Measurements from ENCODE around the gene POLG2.

Gene POLG2

DNA sequence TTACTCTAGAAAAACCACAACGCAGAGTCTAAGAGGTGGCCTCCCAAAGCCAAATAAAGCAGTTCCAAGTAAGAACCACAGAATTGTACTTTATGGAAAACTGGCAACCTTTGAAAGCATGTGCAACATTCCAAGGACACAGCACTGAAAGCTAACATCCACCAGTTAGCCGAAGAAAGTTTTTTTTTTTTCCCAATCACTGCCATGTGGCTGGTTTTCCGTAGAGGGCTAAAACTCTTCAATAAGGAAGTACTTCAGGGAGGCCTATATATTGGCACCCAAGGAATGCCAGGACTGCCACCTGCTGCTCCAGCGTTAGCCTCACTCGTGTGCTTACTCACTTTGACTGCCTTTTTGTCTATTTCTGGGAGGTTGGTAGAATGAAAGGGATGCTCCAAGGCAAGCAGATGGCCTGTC is 35.1 kb upstream of the POLG2 start:
- peaks cover 80% of the 10 kb centered on the region for H3K36me3 ChIP-seq (ENCODE audit: control insufficient read depth, insufficient read depth, low read length)
- no peak for DNase-seq
- no peaks in the 10 kb centered on the region for H3K27me3 ChIP-seq (replicated peaks; ENCODE audit: control insufficient read depth, insufficient read depth, low read length, poor library complexity, severe bottlenecking)
- H3K27ac ChIP-seq (ENCODE audit: insufficient read depth, low read length, poor library complexity, severe bottlenecking) = no peak overlapping the region
- no peaks in the 10 kb centered on the region for H3K9me3 ChIP-seq (ENCODE audit: control insufficient read depth, low read length)
- no peak overlapping the region for H3K4me3 ChIP-seq (ENCODE audit: insufficient read depth, low read depth, low read length, poor library complexity, severe bottlenecking)
- no peaks in the 10 kb centered on the region for H3K4me1 ChIP-seq (ENCODE audit: control insufficient read depth, insufficient read depth, low read length, poor library complexity, severe bottlenecking)

DNA sequence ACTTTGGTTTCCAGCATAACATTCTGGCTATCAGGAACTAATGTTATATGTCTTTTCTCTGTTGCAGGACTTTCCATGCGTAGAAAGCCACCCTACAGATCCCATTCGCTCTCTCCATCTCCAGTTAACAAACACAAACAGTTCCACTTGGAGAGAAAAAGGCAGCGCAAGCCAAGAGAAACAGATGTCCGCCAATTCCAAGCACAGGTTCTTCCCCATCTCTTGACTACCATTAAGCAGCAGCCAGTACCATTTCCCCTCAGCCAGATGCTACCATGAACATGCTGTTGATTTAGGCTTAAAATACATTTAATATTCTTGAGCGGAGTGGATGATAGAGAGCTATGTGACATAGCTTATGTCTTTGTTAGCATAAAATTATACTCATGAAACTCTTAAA is 32.4 kb upstream of the POLG2 start:
- no peaks in the 10 kb centered on the region for H3K4me1 ChIP-seq (ENCODE audit: control insufficient read depth, insufficient read depth, low read length, poor library complexity, severe bottlenecking)

DNA sequence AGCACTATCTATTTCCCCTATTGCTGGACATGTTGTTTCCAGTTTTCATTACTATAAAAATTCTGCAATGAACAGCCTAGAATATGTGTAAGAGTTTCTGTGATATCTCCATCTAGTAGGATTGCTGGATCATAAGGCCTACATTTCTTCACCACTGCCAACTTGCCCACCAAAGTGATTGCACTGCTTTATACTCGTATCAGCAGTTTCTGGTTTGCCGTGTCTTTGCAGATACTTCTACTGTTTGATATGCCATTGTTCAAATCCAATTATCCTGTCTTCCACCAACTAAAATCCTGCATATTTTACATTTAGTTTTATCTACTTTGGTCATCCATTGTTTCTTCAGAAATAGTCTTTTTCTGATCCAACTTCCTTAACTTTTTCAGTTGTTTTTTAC is 31.1 kb upstream of the POLG2 start:
- Histone ChIP-seq H3K36me3 (ENCODE audit: control insufficient read depth, insufficient read depth, low read length) (peaks cover 83% of the 10 kb centered on the region), H3K9me3 (ENCODE audit: control insufficient read depth, low read length) (no peaks in the 10 kb centered on the region)
- no peak for DNase-seq

More for the DNA sequence above, 32.4 kb upstream of the POLG2 start:
- Histone ChIP-seq H3K4me3 (ENCODE audit: insufficient read depth, low read depth, low read length, poor library complexity, severe bottlenecking) (no peak overlapping the region), H3K27me3 (replicated peaks; ENCODE audit: control insufficient read depth, insufficient read depth, low read length, poor library complexity, severe bottlenecking) (no peaks in the 10 kb centered on the region), H3K27ac (ENCODE audit: insufficient read depth, low read length, poor library complexity, severe bottlenecking) (no peak overlapping the region), H3K36me3 (ENCODE audit: control insufficient read depth, insufficient read depth, low read length) (peaks cover 85% of the 10 kb centered on the region), H3K9me3 (ENCODE audit: control insufficient read depth, low read length) (no peaks in the 10 kb centered on the region)
- no peak for DNase-seq

DNA sequence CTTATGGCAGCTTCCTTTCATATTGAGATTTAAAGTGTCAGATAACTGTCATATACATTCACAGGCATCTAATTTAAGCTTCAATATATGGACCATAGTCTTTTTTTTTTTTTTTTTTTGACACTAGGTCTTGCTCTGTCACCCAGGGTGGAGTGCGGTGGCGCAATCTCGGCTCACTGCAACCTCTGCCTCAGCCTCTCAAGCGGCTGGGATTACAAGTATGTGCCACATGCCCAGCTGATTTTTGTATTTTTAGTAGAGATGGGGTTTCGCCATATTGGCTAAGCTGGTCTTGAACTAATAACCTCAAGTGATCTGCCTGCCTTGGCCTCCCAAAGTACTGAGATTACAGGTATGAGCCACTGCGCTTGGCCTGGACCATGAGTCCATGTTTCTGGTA is 23.5 kb upstream of the POLG2 start:
- Histone ChIP-seq H3K4me1 (ENCODE audit: control insufficient read depth, insufficient read depth, low read length, poor library complexity, severe bottlenecking) (no peaks in the 10 kb centered on the region), H3K4me3 (ENCODE audit: insufficient read depth, low read depth, low read length, poor library complexity, severe bottlenecking) (no peak overlapping the region), H3K27me3 (replicated peaks; ENCODE audit: control insufficient read depth, insufficient read depth, low read length, poor library complexity, severe bottlenecking) (no peaks in the 10 kb centered on the region), H3K27ac (ENCODE audit: insufficient read depth, low read length, poor library complexity, severe bottlenecking) (no peak overlapping the region), H3K36me3 (ENCODE audit: control insufficient read depth, insufficient read depth, low read length) (peaks cover 73% of the 10 kb centered on the region), H3K9me3 (ENCODE audit: control insufficient read depth, low read length) (no peaks in the 10 kb centered on the region)
- DNase-seq = no peak

More for the DNA sequence above, 31.1 kb upstream of the POLG2 start:
- Histone ChIP-seq H3K4me1 (ENCODE audit: control insufficient read depth, insufficient read depth, low read length, poor library complexity, severe bottlenecking) (no peaks in the 10 kb centered on the region), H3K4me3 (ENCODE audit: insufficient read depth, low read depth, low read length, poor library complexity, severe bottlenecking) (no peak overlapping the region), H3K27ac (ENCODE audit: insufficient read depth, low read length, poor library complexity, severe bottlenecking) (no peak overlapping the region), H3K27me3 (replicated peaks; ENCODE audit: control insufficient read depth, insufficient read depth, low read length, poor library complexity, severe bottlenecking) (no peaks in the 10 kb centered on the region)

DNA sequence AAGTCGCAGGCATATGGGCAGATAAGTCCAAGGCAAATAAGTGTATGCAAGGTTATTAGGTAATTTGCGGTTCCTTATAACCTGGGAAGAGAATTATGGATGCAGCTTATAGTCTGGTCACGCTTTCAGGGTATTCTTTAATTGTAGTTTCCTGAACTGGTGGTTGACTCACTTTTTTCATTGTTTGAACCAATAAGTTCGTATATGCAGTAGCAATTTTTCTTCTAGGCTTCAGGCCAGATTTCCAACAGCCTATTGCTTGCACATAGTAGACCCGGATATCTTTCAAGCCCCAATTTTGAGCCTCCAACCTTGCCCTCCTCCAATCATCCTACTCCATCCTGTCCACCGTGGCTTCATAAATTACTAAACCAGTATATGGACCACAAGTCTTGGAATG is 22.7 kb upstream of the POLG2 start:
- H3K36me3 ChIP-seq (ENCODE audit: control insufficient read depth, insufficient read depth, low read length) = peaks cover 73% of the 10 kb centered on the region
- H3K9me3 ChIP-seq (ENCODE audit: control insufficient read depth, low read length) = no peaks in the 10 kb centered on the region
- H3K27ac ChIP-seq (ENCODE audit: insufficient read depth, low read length, poor library complexity, severe bottlenecking) = no peak overlapping the region
- H3K27me3 ChIP-seq (replicated peaks; ENCODE audit: control insufficient read depth, insufficient read depth, low read length, poor library complexity, severe bottlenecking) = no peaks in the 10 kb centered on the region
- no peak for DNase-seq
- H3K4me3 ChIP-seq (ENCODE audit: insufficient read depth, low read depth, low read length, poor library complexity, severe bottlenecking) = no peak overlapping the region
- H3K4me1 ChIP-seq (ENCODE audit: control insufficient read depth, insufficient read depth, low read length, poor library complexity, severe bottlenecking) = no peaks in the 10 kb centered on the region

DNA sequence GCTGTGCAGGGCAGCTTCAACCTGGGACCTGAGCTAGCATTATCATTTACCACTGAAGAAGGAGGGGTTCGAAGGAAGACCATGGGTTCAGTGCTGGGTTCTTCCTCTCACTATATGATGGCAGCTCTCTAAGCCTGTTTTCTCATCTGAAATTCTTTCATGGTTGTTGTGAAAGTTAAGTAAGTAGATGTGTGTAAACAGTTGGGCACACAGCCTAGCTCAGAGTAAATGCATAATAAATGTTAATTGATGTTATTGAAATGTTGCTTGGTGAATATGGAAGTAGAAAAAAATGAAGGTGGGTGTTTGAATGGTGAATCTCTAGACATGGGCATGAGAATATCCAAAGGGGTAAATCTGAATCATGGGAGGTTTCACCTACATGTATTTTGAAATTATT is 19.0 kb upstream of the POLG2 start:
- no peak overlapping the region for H3K4me3 ChIP-seq (ENCODE audit: insufficient read depth, low read depth, low read length, poor library complexity, severe bottlenecking)
- H3K27me3 ChIP-seq (replicated peaks; ENCODE audit: control insufficient read depth, insufficient read depth, low read length, poor library complexity, severe bottlenecking) = no peaks in the 10 kb centered on the region
- H3K36me3 ChIP-seq (ENCODE audit: control insufficient read depth, insufficient read depth, low read length) = peaks cover 70% of the 10 kb centered on the region
- H3K27ac ChIP-seq (ENCODE audit: insufficient read depth, low read length, poor library complexity, severe bottlenecking) = no peak overlapping the region
- H3K9me3 ChIP-seq (ENCODE audit: control insufficient read depth, low read length) = no peaks in the 10 kb centered on the region
- no peak for DNase-seq
- H3K4me1 ChIP-seq (ENCODE audit: control insufficient read depth, insufficient read depth, low read length, poor library complexity, severe bottlenecking) = no peaks in the 10 kb centered on the region

DNA sequence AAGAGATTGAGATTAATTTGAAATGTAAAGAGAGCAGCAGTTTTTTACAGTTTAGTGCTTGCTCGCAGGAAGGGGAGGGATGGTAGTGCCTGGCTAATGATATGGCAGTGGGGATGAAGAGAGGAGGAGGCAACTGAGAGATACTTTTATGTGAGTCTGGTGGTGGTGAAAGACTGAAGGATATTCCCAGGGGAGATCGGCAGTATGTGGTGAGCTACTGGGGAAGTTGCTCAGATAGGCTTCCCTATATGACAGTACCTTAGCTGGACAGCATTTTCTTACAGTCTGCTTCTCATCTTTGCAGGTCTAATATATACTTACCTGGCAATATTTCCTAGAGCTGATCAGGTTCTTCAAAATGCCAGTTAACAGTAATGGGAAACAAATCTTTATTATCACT is 18.6 kb upstream of the POLG2 start:
- peaks cover 71% of the 10 kb centered on the region for H3K36me3 ChIP-seq (ENCODE audit: control insufficient read depth, insufficient read depth, low read length)
- H3K27me3 ChIP-seq (replicated peaks; ENCODE audit: control insufficient read depth, insufficient read depth, low read length, poor library complexity, severe bottlenecking) = no peaks in the 10 kb centered on the region
- DNase-seq = no peak
- no peaks in the 10 kb centered on the region for H3K9me3 ChIP-seq (ENCODE audit: control insufficient read depth, low read length)
- no peak overlapping the region for H3K4me3 ChIP-seq (ENCODE audit: insufficient read depth, low read depth, low read length, poor library complexity, severe bottlenecking)
- H3K27ac ChIP-seq (ENCODE audit: insufficient read depth, low read length, poor library complexity, severe bottlenecking) = no peak overlapping the region
- no peaks in the 10 kb centered on the region for H3K4me1 ChIP-seq (ENCODE audit: control insufficient read depth, insufficient read depth, low read length, poor library complexity, severe bottlenecking)

DNA sequence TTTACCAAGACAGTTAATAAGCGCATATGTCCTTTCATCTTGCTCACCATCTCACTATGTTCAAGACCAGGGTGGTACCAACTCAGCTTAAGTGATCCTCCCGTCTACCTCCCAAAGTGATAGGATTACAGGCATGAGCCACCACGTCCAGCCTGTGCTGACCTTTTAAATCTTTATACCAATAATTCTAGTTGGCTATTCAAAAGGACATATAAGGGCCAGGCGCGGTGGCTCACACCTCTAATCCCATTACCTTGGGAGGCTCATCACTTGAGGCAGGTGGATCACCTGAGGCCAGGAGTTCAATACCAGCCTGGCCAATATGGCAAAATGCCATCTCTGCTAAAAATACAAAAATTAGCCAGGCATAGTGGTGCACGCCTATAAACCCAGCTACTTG is 12.3 kb upstream of the POLG2 start:
- H3K27ac ChIP-seq (ENCODE audit: insufficient read depth, low read length, poor library complexity, severe bottlenecking) = no peak overlapping the region
- DNase-seq = no peak
- no peaks in the 10 kb centered on the region for H3K9me3 ChIP-seq (ENCODE audit: control insufficient read depth, low read length)
- peaks cover 17% of the 10 kb centered on the region for H3K4me1 ChIP-seq (ENCODE audit: control insufficient read depth, insufficient read depth, low read length, poor library complexity, severe bottlenecking)
- H3K27me3 ChIP-seq (replicated peaks; ENCODE audit: control insufficient read depth, insufficient read depth, low read length, poor library complexity, severe bottlenecking) = no peaks in the 10 kb centered on the region
- peaks cover 44% of the 10 kb centered on the region for H3K36me3 ChIP-seq (ENCODE audit: control insufficient read depth, insufficient read depth, low read length)
- no peak overlapping the region for H3K4me3 ChIP-seq (ENCODE audit: insufficient read depth, low read depth, low read length, poor library complexity, severe bottlenecking)

DNA sequence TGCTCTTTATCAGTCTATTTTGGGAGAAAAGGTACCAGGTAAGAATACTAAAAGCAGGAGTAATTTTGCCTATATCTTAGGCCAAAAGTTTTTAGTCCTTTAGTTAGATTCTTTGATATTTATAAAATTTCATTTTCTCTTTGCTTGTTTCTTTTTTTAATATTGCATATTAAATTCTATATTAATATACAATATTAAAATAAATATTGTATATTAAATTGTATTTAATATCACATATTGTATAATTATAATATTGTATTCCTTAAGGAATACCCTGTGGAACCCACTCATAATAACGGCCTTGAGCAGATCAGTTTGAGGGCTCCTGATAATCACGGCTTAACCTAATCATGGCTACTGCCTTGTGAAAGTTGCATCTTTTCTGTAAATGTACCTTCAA is 11.8 kb upstream of the POLG2 start:
- Histone ChIP-seq H3K27ac (ENCODE audit: insufficient read depth, low read length, poor library complexity, severe bottlenecking) (no peak overlapping the region), H3K4me3 (ENCODE audit: insufficient read depth, low read depth, low read length, poor library complexity, severe bottlenecking) (no peak overlapping the region), H3K9me3 (ENCODE audit: control insufficient read depth, low read length) (no peaks in the 10 kb centered on the region), H3K27me3 (replicated peaks; ENCODE audit: control insufficient read depth, insufficient read depth, low read length, poor library complexity, severe bottlenecking) (no peaks in the 10 kb centered on the region), H3K4me1 (ENCODE audit: control insufficient read depth, insufficient read depth, low read length, poor library complexity, severe bottlenecking) (peaks cover 22% of the 10 kb centered on the region), H3K36me3 (ENCODE audit: control insufficient read depth, insufficient read depth, low read length) (peaks cover 45% of the 10 kb centered on the region)
- DNase-seq = no peak

DNA sequence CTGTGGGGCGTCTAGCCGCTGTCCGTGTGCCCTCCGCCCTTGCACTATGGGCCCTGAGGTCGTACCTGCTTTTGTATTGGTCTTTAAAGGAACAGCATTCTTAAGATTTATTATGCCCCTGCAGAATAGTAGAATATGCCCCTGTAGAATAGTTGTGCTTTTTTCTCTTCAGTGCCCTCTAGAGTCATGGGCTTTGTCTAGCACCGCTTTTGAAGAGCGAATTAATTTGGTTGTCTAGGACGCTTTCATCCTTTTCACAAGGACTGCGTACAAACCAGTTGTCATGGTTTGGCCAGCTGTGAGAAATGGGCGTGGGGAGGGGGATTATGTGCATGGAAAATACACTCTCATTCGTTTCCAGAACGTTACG is 10.5 kb upstream of the POLG2 start:
- peak overlapping the region; percentile 95 for H3K4me3 ChIP-seq (ENCODE audit: insufficient read depth, low read depth, low read length, poor library complexity, severe bottlenecking)
- peaks cover 32% of the 10 kb centered on the region for H3K4me1 ChIP-seq (ENCODE audit: control insufficient read depth, insufficient read depth, low read length, poor library complexity, severe bottlenecking)
- DNase-seq = no peak
- no peaks in the 10 kb centered on the region for H3K27me3 ChIP-seq (replicated peaks; ENCODE audit: control insufficient read depth, insufficient read depth, low read length, poor library complexity, severe bottlenecking)
- H3K36me3 ChIP-seq (ENCODE audit: control insufficient read depth, insufficient read depth, low read length) = peaks cover 48% of the 10 kb centered on the region
- peak overlapping the region; percentile 98 for H3K27ac ChIP-seq (ENCODE audit: insufficient read depth, low read length, poor library complexity, severe bottlenecking)
- no peaks in the 10 kb centered on the region for H3K9me3 ChIP-seq (ENCODE audit: control insufficient read depth, low read length)
